ENCODE measurements around the gene MAP3K21. TPM values are rescaled to one million over a fixed set of nuclear protein-coding genes. Genes with fewer than 3 reads are reported as not detected.

Gene MAP3K21
- polyA plus RNA-seq, 1 donor (not counting 4 experiments of a cell fraction or from before 2014, with no cell fraction given) = 6.4 TPM

DNA sequence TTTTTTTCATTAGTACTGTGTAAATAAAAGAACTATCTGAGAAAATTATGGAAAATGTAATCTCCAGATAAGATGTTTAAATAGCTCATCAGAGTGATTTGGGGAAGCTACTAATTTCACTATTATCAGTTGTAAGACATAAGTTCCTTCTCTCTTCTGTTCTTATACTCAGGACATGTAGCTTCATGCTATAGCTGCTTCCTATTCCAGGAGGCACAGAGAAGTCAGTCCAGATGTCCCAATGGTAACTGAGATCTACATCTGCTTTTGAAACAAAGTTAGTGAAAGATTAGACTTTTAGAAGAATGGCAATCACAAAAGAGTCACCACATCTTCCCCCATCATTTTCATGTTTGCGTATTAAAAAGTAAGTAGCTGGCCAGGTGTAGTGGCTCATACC, 5.6 kb downstream of the MAP3K21 start:
- no peaks in the 10 kb centered on the region for H3K27me3 ChIP-seq (ENCODE audit: control insufficient read depth, extremely low read depth, insufficient read depth, low read length)
- peaks cover 31% of the 10 kb centered on the region for H3K79me2 ChIP-seq (ENCODE audit: control insufficient read depth, insufficient read depth, low read length)
- H2AFZ ChIP-seq (ENCODE audit: control insufficient read depth, low read length) = no peak overlapping the region
- H3K9me1 ChIP-seq (ENCODE audit: control insufficient read depth, extremely low read depth, insufficient read depth, low read length) = no peaks in the 10 kb centered on the region
- peaks cover 17% of the 10 kb centered on the region for H3K4me1 ChIP-seq (ENCODE audit: control insufficient read depth, extremely low read depth, insufficient read depth, low read length)
- no peak for TF ChIP-seq EZH2 (IDR thresholded peaks at IDR 0.05; ENCODE audit: low read length)
- TF ChIP-seq, protein P1, sequence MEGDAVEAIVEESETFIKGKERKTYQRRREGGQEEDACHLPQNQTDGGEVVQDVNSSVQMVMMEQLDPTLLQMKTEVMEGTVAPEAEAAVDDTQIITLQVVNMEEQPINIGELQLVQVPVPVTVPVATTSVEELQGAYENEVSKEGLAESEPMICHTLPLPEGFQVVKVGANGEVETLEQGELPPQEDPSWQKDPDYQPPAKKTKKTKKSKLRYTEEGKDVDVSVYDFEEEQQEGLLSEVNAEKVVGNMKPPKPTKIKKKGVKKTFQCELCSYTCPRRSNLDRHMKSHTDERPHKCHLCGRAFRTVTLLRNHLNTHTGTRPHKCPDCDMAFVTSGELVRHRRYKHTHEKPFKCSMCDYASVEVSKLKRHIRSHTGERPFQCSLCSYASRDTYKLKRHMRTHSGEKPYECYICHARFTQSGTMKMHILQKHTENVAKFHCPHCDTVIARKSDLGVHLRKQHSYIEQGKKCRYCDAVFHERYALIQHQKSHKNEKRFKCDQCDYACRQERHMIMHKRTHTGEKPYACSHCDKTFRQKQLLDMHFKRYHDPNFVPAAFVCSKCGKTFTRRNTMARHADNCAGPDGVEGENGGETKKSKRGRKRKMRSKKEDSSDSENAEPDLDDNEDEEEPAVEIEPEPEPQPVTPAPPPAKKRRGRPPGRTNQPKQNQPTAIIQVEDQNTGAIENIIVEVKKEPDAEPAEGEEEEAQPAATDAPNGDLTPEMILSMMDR (optimal IDR thresholded peaks at IDR 0.05 in 1 of 3, IDR thresholded peaks at IDR 0.05 in 1 of 3, conservative IDR thresholded peaks at IDR 0.05 in 1 of 3; ENCODE audit: extremely low read depth in 1 of 3, insufficient read depth in 2 of 3, low read length in 3 of 3) = no peak
- H3K36me3 ChIP-seq (ENCODE audit: control insufficient read depth in 2 of 2, extremely low read depth in 1 of 2, insufficient read depth in 2 of 2, low read length in 2 of 2) = no peaks in the 10 kb centered on the region
- no peaks in the 10 kb centered on the region for H3K9me3 ChIP-seq (ENCODE audit: control insufficient read depth, low read depth, low read length)
- DNase-seq (ENCODE audit: low read depth, low spot score) (no peak), FAIRE-seq (peak; percentile 36)
- no peak overlapping the region for H3K4me2 ChIP-seq (ENCODE audit: control insufficient read depth, extremely low read depth, insufficient read depth, low read depth, low read length)
- no peak overlapping the region for H3K9ac ChIP-seq (ENCODE audit: control insufficient read depth, extremely low read depth, insufficient read depth, low read length)
- no peak overlapping the region for H3K27ac ChIP-seq (ENCODE audit: control insufficient read depth, insufficient read depth, low read length)
- no peak overlapping the region for H3K4me3 ChIP-seq (ENCODE audit: control insufficient read depth in 2 of 3, extremely low read depth in 1 of 3, insufficient read depth in 2 of 3, low read depth in 1 of 3, low read length in 3 of 3)
- dilution Hi-C loops (cut with MboI; ENCODE audit: extremely low pct_ligation_motif_present, low sequenced_read_pairs) = no loop called here
- no peaks in the 10 kb centered on the region for H4K20me1 ChIP-seq (ENCODE audit: control insufficient read depth, extremely low read depth, insufficient read depth, low read length)

DNA sequence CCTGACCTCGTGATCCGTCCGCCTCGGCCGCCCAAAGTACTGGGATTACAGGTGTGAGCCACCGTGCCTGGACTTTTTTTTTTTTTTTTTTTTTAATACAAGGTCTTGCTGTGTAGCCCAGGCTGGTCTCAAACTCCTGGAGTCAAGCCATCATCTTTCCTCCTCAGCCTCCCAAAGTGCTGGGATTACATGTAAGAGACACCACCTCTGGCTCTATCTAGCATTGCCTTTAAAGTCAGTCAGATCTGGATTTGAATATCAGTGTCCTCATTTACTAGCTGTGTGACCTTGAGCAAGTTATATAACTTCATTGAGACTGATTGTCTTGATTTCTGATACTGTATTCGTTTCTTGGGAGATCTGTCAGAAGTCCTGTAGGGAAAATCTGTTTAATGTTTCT, 6.6 kb downstream of the MAP3K21 start:
- Histone ChIP-seq H3K79me2 (ENCODE audit: control insufficient read depth, insufficient read depth, low read length) (peaks cover 25% of the 10 kb centered on the region), H3K9ac (ENCODE audit: control insufficient read depth, extremely low read depth, insufficient read depth, low read length) (no peak overlapping the region), H3K27ac (ENCODE audit: control insufficient read depth, insufficient read depth, low read length) (no peak overlapping the region), H3K27me3 (ENCODE audit: control insufficient read depth, extremely low read depth, insufficient read depth, low read length) (no peaks in the 10 kb centered on the region), H2AFZ (ENCODE audit: control insufficient read depth, low read length) (no peak overlapping the region), H3K9me1 (ENCODE audit: control insufficient read depth, extremely low read depth, insufficient read depth, low read length) (no peaks in the 10 kb centered on the region), H3K4me3 (ENCODE audit: control insufficient read depth in 2 of 3, extremely low read depth in 1 of 3, insufficient read depth in 2 of 3, low read depth in 1 of 3, low read length in 3 of 3) (no peak overlapping the region), H3K4me2 (ENCODE audit: control insufficient read depth, extremely low read depth, insufficient read depth, low read depth, low read length) (no peak overlapping the region), H4K20me1 (ENCODE audit: control insufficient read depth, extremely low read depth, insufficient read depth, low read length) (no peaks in the 10 kb centered on the region), H3K36me3 (ENCODE audit: control insufficient read depth in 2 of 2, extremely low read depth in 1 of 2, insufficient read depth in 2 of 2, low read length in 2 of 2) (no peaks in the 10 kb centered on the region), H3K9me3 (ENCODE audit: control insufficient read depth, low read depth, low read length) (no peaks in the 10 kb centered on the region), H3K4me1 (ENCODE audit: control insufficient read depth, extremely low read depth, insufficient read depth, low read length) (peaks cover 12% of the 10 kb centered on the region)
- dilution Hi-C loops (cut with MboI; ENCODE audit: extremely low pct_ligation_motif_present, low sequenced_read_pairs) = no loop called here
- no peak for DNase-seq (ENCODE audit: low read depth, low spot score)
- TF ChIP-seq, protein P1 (optimal IDR thresholded peaks at IDR 0.05 in 1 of 3, IDR thresholded peaks at IDR 0.05 in 1 of 3, conservative IDR thresholded peaks at IDR 0.05 in 1 of 3; ENCODE audit: extremely low read depth in 1 of 3, insufficient read depth in 2 of 3, low read length in 3 of 3) = no peak
- TF ChIP-seq EZH2 (IDR thresholded peaks at IDR 0.05; ENCODE audit: low read length) = no peak
- FAIRE-seq = no peak

All from keratinocyte (primary cell).